HEK293 (cell line): ENCODE results near the gene SH3D19.

Source experiments
- BCL6B ChIP-seq: fragments of 450-650 bp; formaldehyde crosslinking; IDR thresholded peaks from 2 replicates; pipeline ENCODE4 v1.5.1; 2017; ENCODE audit warnings: missing biosample characterization, missing genetic modification characterization
- CTCF ChIP-seq: fragments of 450-650 bp; formaldehyde crosslinking; IDR thresholded peaks from 2 replicates; pipeline ENCODE4 v1.5.1; 2016; ENCODE audit warnings: missing biosample characterization, missing genetic modification characterization
- ELK4 ChIP-seq: IDR thresholded peaks from 2 replicates; pipeline ENCODE4 v1.6.1; 2011; ENCODE audit warnings: mild to moderate bottlenecking, low read depth, low read length, borderline replicate concordance
- HOXC10 ChIP-seq: sonication (generic); formaldehyde crosslinking; IDR thresholded peaks from 2 replicates; pipeline ENCODE4 v1.8.1; 2023; ENCODE audit warnings: mild to moderate bottlenecking, missing genetic modification reagents
- OSR2 ChIP-seq: fragments of 450-650 bp; formaldehyde crosslinking; IDR thresholded peaks from 2 replicates; pipeline ENCODE4 v1.5.1; 2016; ENCODE audit warnings: missing biosample characterization, missing genetic modification characterization
- PRDM10 ChIP-seq: fragments of 450-650 bp; formaldehyde crosslinking; IDR thresholded peaks from 2 replicates; pipeline ENCODE4 v1.5.1; 2016; ENCODE audit warnings: missing biosample characterization, missing genetic modification characterization
- PRDM6 ChIP-seq: fragments of 450-650 bp; formaldehyde crosslinking; IDR thresholded peaks from 2 replicates; pipeline ENCODE4 v1.5.1; 2017; ENCODE audit warnings: missing biosample characterization, missing genetic modification characterization
- RBAK ChIP-seq: fragments of 450-650 bp; formaldehyde crosslinking; IDR thresholded peaks from 2 replicates; pipeline ENCODE4 v1.5.1; 2016; ENCODE audit warnings: missing biosample characterization, missing genetic modification characterization
- SALL2 ChIP-seq: fragments of 450-650 bp; formaldehyde crosslinking; IDR thresholded peaks from 2 replicates; pipeline ENCODE4 v1.5.0; 2017; ENCODE audit warnings: missing biosample characterization, mild to moderate bottlenecking, missing genetic modification characterization, borderline replicate concordance
- SCRT2 ChIP-seq: fragments of 450-650 bp; formaldehyde crosslinking; IDR thresholded peaks from 2 replicates; pipeline ENCODE4 v1.5.1; 2016; ENCODE audit warnings: missing biosample characterization, missing genetic modification characterization
- ZBTB10 ChIP-seq: fragments of 450-650 bp; formaldehyde crosslinking; IDR thresholded peaks from 2 replicates; pipeline ENCODE4 v1.5.1; 2016; ENCODE audit warnings: missing biosample characterization, missing genetic modification characterization
- ZFP37 ChIP-seq: fragments of 450-650 bp; formaldehyde crosslinking; IDR thresholded peaks from 2 replicates; pipeline ENCODE4 v1.5.1; 2016; ENCODE audit warnings: missing biosample characterization, missing genetic modification characterization
- ZFP69B ChIP-seq: fragments of 450-650 bp; formaldehyde crosslinking; IDR thresholded peaks from 2 replicates; pipeline ENCODE4 v1.5.1; 2016; ENCODE audit warnings: missing biosample characterization, missing genetic modification characterization
- ZNF132 ChIP-seq: fragments of 450-650 bp; formaldehyde crosslinking; IDR thresholded peaks from 2 replicates; pipeline ENCODE4 v1.5.1; 2017; ENCODE audit warnings: missing biosample characterization, missing genetic modification characterization, borderline replicate concordance
- ZNF140 ChIP-seq: fragments of 450-650 bp; formaldehyde crosslinking; IDR thresholded peaks from 2 replicates; pipeline ENCODE4 v1.5.1; 2016; ENCODE audit warnings: missing biosample characterization, missing genetic modification characterization
- ZNF2 ChIP-seq: fragments of 450-650 bp; formaldehyde crosslinking; IDR thresholded peaks from 2 replicates; pipeline ENCODE4 v1.5.1; 2016; ENCODE audit warnings: missing biosample characterization, missing genetic modification characterization
- ZNF366 ChIP-seq: fragments of 450-650 bp; formaldehyde crosslinking; conservative IDR thresholded peaks from 2 replicates; pipeline ENCODE4 v1.5.1; 2016; ENCODE audit warnings: missing biosample characterization, missing genetic modification characterization
- ZNF654 ChIP-seq: fragments of 450-650 bp; formaldehyde crosslinking; IDR thresholded peaks from 2 replicates; pipeline ENCODE4 v1.5.1; 2016; ENCODE audit warnings: low read depth, missing biosample characterization, missing genetic modification characterization
- ZNF660 ChIP-seq: fragments of 450-650 bp; IDR thresholded peaks from 2 replicates; pipeline ENCODE4 v1.5.1; 2018; ENCODE audit warnings: missing biosample characterization, mild to moderate bottlenecking, missing genetic modification characterization
- ZNF701 ChIP-seq: fragments of 450-650 bp; formaldehyde crosslinking; IDR thresholded peaks from 2 replicates; pipeline ENCODE4 v1.5.1; 2016; ENCODE audit warnings: missing biosample characterization, missing genetic modification characterization
- ZNF707 ChIP-seq: fragments of 450-650 bp; formaldehyde crosslinking; IDR thresholded peaks from 2 replicates; pipeline ENCODE4 v1.5.1; 2016; ENCODE audit warnings: missing biosample characterization, missing genetic modification characterization
- ZNF776 ChIP-seq: fragments of 450-650 bp; formaldehyde crosslinking; IDR thresholded peaks from 2 replicates; pipeline ENCODE4 v1.5.0; 2017; ENCODE audit warnings: missing biosample characterization, missing genetic modification characterization, borderline replicate concordance
- ZNF830 ChIP-seq: fragments of 450-650 bp; IDR thresholded peaks from 2 replicates; pipeline ENCODE4 v1.5.0; 2018; ENCODE audit warnings: missing biosample characterization, missing genetic modification characterization, low read depth, mild to moderate bottlenecking, moderate library complexity
- ZSCAN16 ChIP-seq: fragments of 450-650 bp; formaldehyde crosslinking; IDR thresholded peaks from 2 replicates; pipeline ENCODE4 v1.5.1; 2016; ENCODE audit warnings: missing biosample characterization, missing genetic modification characterization
- ZSCAN18 ChIP-seq: fragments of 450-650 bp; formaldehyde crosslinking; IDR thresholded peaks from 2 replicates; pipeline ENCODE4 v1.5.1; 2016; ENCODE audit warnings: missing biosample characterization, missing genetic modification characterization
- ZSCAN30 ChIP-seq: fragments of 450-650 bp; IDR thresholded peaks from 2 replicates; pipeline ENCODE4 v1.5.1; 2018; ENCODE audit warnings: missing biosample characterization, mild to moderate bottlenecking, missing genetic modification characterization, moderate library complexity

SH3D19 gene

GRCh38 chr4:151362404-151363164 lies 37.2 kb upstream of the SH3D19 start (continued):
- TF ChIP-seq OSR2 = no peak
- peak; percentile 97 for TF ChIP-seq PRDM10
- no peak for TF ChIP-seq SCRT2
- no peak for TF ChIP-seq ZNF140 (tag by site-specific recombination)
- 0 out of 2 replicates have a peak, but pooled peaks have one; percentile 26 for TF ChIP-seq ZNF660
- no peak for TF ChIP-seq ZNF707 (tag by site-specific recombination)
- TF ChIP-seq ELK4 = no peak
- no peak for TF ChIP-seq ZNF2 (tag by site-specific recombination)
- TF ChIP-seq ZSCAN16 (tag by site-specific recombination) = no peak
- no peak for TF ChIP-seq ZNF701
- TF ChIP-seq ZNF366 (tag by site-specific recombination) = peak; percentile 67
- no peak for TF ChIP-seq BCL6B (tag by site-specific recombination)
- no peak for TF ChIP-seq ZBTB10 (tag by site-specific recombination)
- TF ChIP-seq ZFP69B = no peak
- TF ChIP-seq SALL2 (tag by site-specific recombination) = no peak
- no peak for TF ChIP-seq RBAK
- no peak for TF ChIP-seq HOXC10 (CRISPR knock-in tag)
- no peak for TF ChIP-seq ZSCAN18 (tag by site-specific recombination)
- TF ChIP-seq ZFP37 = no peak
- peak; percentile 91 for TF ChIP-seq ZNF654 (tag by site-specific recombination)
- TF ChIP-seq PRDM6 (tag by site-specific recombination) = no peak
- TF ChIP-seq ZSCAN30 (tag by site-specific recombination) = 0 out of 2 replicates have a peak, but pooled peaks have one; percentile 32
- TF ChIP-seq CTCF (tag by site-specific recombination) = peak; percentile 55; the same call in 1 of the 2 replicates
- TF ChIP-seq ZNF132 (tag by site-specific recombination) = no peak
- no peak for TF ChIP-seq ZNF830 (tag by site-specific recombination)
- TF ChIP-seq ZNF776 (tag by site-specific recombination) = no peak
